ENCODE measurements around the gene NPAT.

Gene NPAT

DNA sequence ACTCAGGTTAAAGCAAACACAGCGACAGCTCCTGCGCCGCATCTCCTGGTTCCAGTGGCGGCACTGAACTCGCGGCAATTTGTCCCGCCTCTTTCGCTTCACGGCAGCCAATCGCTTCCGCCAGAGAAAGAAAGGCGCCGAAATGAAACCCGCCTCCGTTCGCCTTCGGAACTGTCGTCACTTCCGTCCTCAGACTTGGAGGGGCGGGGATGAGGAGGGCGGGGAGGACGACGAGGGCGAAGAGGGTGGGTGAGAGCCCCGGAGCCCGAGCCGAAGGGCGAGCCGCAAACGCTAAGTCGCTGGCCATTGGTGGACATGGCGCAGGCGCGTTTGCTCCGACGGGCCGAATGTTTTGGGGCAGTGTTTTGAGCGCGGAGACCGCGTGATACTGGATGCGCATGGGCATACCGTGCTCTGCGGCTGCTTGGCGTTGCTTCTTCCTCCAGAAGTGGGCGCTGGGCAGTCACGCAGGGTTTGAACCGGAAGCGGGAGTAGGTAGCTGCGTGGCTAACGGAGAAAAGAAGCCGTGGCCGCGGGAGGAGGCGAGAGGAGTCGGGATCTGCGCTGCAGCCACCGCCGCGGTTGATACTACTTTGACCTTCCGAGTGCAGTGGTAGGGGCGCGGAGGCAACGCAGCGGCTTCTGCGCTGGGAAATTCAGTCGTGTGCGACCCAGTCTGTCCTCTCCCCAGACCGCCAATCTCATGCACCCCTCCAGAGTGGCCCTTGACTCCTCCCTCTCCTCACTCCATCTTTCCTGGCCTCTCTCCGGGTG is at the start of gene NPAT, which contains the start of gene ATM:
TSS of gene NPAT (minus strand) at position 65 of the 774 bp plus-strand sequence. CDS start 102 bp downstream, outside the sequence.
TSS of gene ATM (plus strand) at position 494 of the 774 bp plus-strand sequence. CDS start 4,558 bp downstream, outside the sequence.
- peak; percentile 99 to 100 for DNase-seq

DNA sequence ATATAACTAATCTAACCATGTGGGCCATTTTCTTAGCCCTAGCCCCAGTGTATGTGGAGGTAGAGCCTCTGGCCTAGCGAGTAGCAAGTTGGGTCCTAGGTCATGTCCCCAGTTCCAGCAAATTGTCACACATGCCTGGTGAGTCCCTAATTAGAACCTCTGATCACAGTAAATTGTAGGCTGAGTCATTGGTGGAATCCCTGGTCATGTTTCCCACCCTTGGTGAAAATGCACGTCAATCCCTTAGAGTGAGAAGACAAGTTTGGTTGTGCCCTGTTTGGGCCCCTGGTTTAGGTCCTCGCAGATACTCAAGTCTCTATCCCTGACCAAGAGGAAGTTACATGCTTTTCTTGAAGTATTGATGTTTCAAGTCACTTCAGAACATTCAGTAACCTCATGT is 47.1 kb upstream of the NPAT start:
- no peak for DNase-seq

DNA sequence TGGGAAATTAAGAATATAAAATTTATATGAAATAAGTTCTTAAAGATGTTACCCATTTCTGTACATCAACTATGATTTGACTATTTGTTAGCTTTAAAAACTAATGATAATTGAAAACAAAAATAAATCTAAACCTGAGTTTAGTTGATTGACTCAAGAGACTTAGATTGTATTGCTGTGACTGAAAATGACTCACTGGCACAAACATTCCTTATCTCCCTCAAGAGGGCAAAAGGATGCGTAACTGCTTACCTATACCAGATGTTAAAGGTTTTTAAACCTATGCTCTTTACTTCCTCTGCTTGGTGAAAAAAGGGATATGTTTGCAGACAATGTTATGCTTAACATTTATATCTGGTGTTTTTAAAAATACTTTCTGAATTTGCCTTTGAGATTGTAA is 30.7 kb upstream of the NPAT start:
- no peak for DNase-seq

DNA sequence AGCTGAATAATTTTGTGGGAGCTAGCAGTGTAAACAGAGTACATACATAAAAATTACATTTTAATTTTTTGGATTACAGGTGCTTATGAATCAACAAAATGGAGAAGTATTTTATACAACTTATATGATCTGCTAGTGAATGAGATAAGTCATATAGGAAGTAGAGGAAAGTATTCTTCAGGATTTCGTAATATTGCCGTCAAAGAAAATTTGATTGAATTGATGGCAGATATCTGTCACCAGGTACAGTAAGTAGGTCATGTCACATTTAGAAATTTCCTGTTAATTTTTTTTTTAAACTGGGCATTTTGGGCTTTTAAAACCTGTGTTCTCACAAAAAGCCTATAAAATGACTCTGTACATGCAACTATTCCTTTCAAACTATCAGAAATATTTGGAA is 24.4 kb upstream of the NPAT start:
- DNase-seq: peak in 1 of 2 donors; percentile 16

DNA sequence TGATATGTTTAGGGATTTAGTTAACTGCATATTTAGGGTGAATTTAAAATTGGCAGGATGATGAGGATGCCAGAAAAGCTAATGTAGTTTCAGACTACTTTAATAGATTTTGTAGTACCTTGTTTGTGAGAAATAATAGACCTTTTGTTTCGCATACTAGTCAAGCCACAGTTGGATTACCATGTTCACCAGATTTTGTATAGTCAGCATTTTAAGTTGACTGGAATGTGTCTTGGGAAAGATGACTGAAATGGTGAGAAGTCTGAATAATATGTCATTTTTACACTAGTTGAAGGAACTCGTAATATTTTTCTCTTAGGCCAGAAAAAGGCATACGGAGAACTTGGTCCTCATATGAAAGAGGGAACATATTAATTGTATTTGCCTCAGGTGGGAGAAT is 23.9 kb upstream of the NPAT start:
- no peak for DNase-seq

DNA sequence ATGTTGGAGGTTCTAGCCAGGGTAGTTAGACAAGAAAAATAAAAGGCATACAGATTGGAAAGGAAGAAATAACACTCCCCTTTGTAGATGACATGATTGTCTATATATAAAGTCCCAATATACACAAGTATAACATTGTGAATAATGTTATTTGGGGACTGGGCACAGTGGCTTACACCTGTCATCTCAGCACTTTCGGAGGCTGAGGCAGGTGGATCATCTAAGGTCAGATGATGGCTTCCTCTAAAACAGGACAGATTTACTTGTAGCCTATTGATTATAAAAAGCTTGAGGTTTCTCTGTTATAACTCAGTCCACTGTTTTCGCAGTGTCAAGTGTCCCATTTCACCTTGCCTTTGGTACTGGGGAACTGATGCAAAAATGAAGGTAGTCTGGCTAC is 20.0 kb upstream of the NPAT start:
- no peak for DNase-seq

DNA sequence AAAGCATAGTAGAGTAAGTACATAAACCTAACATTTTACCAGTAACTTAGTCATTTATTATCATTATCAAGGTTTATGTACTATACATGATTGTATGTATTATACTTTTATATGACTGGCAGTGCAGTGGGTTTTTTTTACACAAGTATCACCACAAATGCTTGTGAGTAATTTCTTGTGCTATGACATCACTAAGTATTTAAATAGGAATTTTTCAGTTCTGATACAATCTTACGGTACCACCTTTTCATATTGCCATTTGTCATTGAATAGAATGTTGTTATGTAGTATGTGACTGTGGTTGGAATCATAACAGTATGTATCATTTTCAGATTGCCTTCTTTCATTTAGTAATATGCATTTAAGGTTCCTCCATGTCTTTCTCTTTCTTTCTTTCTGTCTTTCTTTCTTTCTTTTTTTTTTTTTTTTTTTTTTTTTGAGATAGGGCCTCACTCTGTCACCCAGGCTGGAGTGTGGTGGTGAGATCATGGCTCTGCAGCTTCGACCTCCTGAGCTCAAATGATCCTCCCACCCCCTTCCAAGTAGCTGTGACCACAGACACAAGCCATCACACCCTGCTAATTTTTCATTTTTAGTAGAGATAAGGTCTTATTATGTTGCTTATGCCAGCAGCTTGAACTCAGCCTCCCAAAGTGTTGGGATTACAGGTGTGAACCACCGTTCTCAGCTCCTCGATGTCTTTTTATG is 19.0 kb upstream of the NPAT start:
- peak; percentile 59 to 71 for DNase-seq

DNA sequence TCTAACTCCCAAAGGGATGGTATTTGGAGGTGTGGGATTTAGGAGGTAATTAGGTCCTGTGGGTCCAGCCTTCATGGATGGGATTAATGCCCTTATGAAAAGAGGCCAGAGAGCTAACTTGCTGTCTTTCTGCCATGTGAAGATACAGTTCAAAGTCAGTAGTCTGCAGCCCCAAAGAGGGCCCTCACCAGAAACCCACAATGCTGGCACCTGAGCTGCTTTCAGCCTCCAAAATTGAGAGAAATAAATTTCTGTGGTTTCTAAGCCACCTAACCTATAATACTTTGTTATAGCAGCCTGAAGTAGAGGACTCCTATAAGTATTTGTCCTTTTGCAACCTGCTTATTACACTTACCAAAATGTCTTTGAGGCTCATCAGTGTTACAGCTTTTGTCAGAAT is 16.6 kb upstream of the NPAT start:
- DNase-seq: peak; percentile 22 to 51

DNA sequence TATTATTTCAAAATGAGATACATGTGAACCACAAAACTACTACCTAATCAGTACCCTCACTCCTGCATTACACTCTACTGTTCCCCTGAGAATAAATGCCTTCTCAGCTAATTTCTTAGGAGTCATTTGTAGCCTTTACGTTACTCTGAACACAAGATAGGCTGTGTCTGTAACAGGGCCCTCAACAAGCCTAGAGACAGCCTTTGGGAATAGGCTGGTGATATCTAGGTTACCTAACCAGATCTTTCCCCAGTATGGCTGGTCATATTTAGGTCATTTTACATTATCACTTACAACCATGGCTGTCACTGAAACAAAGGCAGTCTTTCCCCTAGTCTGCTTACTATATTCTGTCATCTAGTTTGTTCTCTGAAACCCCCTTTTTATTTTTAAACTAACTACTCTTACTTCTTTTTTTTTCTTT is 14.6 kb upstream of the NPAT start:
- peak in 1 of 2 donors; percentile 69 for DNase-seq

DNA sequence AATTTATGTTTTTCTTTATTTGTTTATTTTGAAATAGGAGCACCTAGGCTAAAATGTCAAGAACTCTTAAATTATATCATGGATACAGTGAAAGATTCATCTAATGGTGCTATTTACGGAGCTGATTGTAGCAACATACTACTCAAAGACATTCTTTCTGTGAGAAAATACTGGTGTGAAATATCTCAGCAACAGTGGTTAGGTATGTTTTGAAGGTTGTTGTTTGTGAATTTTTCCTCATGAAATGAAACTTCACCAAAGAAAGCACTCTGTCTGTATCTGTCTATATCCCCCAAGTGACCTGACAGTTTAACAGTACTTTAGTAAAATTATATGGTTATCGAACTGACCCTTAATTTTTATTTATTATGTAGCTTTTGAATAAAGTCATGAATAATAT is 13.2 kb upstream of the NPAT start:
- DNase-seq: peak in 1 of 2 donors; percentile 27

DNA sequence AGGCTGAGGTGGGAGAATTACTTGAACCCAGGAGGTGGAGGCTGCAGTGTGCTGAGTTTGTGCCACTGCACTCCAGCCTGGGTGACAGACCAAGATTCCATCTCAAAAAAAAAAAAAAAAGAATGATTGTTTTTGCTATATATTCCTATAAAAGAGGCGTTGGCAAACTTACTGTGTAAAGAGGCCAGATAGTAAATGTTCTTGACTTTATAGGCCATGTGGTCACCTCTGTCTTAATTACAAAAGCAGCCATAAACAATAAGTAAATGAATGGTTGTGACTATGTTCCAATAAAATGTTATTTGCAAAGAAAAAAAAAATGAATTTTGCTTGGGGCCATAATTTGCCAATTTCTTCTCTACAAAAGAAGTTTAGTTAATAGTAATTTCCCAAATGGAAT is 12.8 kb upstream of the NPAT start:
- no peak for DNase-seq

DNA sequence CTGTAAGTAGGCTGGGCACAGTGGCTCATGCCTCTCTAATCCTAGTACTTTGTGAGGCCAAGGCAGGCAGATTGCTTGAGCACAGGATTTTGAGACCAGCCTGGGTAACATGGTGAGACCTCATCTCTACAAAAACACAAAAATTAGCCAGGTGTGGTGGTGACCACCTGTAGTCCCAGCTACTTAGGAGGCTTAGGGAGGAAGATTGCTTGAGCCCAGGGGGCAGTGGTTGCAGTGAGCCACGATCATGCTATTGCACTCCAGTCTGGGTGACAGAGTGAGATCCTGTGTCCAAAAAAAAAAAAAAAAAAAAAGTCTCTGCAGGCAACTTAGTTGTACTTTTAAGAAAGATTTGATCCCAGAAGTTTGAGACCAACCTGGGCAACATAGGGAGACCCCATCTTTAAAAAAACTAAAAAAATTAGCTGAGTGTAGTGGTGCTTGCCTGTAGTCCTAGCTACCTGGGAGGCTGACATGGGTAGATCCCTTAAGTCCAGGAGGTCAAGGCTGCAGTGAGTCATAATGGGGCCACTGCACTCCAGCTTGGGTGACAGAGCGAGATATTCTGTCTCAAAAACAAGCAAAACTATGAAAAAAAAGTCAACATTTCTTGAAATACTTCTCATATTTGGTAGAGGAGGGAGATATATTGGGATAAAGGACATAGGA is 11.0 kb upstream of the NPAT start:
- no peak for DNase-seq

DNA sequence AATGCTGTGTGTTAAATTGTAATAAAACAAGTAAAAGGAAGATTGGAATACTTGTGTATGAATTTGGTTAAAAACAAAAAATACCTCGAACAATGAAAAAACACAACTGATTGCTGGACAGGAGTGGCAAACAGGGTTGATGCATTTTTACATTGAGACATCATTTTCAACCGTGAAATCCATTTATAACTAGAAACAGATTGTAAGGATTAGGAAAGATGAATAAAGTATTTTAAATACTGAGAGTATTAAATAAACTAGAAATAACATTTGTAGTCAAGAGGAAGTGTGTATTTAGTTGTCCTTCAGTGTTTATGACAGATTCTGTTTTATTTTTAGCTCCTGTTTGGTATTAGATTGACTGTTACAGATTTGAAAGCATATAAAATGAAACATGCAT is 5.8 kb upstream of the NPAT start:
- DNase-seq: no peak

DNA sequence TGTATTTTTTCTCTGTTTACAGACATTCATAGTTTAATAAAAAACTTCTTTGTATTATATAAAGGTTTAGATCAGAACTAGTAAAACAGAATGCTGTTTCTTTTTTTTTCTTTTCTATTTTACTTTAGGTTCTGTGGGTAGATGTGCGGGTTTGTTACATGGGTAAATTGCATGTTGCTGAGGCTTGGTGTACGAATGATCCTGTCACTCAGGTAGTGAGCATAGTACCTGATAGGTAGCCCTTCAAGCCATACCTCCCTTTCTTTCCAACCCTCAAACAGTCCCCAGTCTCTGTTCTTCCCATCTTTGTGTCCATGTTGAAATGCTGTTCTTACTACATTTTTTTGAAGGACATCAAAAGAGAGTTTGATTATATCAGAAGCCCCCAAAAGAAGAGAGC is 3.6 kb upstream of the NPAT start:
- peak in 1 of 2 donors; percentile 38 for DNase-seq

DNA sequence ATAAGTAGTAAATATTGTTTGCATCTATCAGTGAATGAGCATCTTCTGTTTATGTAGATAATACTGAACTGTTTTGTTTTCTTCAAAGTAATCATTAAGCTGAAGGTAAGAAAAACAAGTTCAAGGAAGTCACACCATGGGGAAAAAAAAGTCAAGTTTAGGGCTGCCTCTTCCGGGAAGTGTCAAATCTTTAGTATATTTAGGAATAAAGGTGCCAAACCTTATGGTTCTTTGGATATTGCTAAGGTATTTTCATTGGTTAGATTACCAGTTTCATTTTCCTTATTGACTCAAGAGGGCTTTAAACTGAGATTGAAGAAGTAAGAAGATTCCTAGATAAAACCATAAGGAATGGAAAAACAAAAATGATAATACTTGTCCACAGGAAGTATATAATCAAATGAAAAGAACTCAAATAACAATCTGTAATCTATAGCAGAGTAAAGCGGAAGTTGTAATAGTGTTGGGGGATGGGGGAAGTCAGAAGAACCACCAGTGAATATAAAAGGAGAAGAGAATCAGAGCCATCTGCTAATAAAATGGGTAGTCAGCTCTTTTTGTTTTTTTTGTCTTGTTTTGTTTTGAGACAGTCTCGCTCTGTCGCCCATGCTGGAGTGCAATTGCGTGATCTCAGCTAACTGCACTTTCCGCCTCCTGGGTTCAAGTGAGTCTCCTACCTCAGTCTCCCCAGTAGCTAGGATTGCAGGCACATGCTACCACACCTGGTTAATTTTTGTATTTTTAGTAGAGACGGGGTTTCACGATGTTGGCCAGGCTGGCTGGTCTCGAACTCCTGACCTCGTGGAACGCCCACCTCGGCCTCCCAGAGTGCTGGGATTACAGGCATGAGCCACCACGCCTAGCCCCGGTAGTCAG is 2.7 kb upstream of the NPAT start:
- DNase-seq: peak; percentile 65 to 87

DNA sequence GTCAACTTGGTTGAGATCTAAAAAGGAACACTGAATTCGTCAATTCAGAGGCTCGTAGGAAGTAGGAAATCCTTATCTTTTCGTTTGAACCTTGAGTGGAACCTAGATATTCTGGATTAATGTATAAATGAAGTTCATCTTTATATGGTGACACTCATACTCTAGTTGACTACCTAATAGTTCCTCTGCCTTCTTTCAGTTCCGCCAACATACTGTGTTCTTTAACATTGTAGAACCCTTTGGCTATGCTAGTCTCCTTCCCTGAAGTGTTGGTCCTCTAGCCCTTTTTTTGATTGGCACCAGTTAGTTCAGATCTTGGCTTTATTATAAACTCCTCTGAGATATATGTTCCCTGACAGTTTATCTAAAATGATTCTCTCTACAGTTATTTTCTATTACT is 1.9 kb upstream of the NPAT start:
- DNase-seq: peak in 1 of 2 donors; percentile 28

DNA sequence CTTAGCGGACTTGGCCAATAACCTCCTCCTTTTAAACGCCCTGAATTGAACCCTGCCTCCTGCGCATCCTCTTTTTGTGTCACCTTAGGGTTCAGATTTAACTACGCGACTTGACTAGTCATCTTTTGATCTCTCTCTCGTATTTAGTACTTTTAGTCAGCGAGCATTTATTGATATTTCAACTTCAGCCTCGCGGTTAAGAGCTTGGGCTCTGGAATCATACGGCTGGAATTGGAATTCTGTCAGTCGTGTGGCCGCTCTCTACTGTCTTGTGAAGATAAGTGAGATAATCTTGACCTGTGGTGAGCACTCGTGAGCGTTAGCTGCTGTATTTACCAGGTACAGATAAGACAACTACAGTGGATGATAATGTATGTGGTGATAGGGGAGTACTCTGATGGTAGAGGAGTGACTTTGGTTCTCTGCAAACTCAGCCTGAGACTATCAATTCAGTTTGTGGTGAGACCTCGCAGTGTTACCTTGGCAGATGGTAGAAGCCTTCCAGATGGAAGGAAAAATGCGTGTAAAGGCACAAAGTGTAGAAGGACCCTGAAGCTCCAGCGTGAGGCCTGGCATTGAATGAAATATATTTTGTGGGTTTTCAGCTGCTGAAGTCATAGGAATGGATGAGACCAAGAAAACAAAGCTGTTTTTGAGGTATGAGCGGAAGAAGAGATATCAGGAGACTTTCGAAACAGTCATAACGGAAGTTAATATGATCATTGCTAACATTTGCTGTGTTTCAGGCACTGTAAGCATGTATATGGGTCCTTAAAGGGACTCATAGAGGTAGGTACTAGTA is 1.1 kb upstream of the NPAT start:
- DNase-seq: peak in 1 of 2 donors; percentile 67

DNA sequence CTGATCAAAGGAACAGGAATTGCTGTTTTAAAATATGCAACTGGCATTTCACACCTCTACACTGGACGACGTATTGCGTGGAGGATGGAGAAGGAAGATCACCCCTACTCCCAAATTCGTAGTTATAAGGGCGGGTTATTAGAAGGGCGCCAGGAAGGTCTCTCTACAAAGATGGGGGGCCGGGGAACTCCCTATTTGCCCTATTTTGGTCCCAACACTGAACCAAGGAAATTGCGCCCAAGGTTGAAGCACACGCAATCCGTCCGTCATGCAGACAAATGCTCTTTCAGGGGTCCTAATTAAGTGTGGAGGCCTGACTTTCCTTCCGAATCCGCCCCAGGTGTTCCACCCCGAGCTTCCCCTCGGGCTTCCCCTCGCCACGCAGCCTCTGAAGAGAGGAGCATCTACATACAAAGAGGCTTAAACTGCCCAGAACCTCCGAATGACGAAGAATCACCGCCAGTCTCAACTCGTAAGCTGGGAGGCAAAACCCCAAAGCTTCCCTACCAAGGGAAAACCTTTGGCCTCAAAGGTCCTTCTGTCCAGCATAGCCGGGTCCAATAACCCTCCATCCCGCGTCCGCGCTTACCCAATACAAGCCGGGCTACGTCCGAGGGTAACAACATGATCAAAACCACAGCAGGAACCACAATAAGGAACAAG is 396 bp downstream of the NPAT start:
- peak in 1 of 2 donors; percentile 66 for DNase-seq

DNA sequence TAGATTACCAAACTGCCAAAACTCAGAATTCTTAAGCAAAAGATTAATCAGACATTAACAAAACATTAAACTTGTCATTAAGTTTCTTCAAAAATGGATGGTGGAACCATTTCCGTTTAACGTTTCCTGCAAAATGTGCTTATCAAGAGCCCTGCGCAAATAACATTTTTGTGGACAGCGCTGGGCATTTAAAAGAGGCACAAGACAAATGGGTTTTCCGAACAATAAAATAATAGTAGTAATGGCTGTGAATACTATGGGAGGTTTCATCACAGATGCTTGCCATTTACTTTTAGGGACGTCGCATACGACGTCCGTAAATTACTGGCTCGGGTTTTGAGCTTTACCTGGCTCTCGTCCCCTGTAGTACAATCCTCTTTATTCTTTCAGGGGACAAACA is 1.1 kb downstream of the NPAT start:
- DNase-seq: peak in 1 of 2 donors; percentile 26

DNA sequence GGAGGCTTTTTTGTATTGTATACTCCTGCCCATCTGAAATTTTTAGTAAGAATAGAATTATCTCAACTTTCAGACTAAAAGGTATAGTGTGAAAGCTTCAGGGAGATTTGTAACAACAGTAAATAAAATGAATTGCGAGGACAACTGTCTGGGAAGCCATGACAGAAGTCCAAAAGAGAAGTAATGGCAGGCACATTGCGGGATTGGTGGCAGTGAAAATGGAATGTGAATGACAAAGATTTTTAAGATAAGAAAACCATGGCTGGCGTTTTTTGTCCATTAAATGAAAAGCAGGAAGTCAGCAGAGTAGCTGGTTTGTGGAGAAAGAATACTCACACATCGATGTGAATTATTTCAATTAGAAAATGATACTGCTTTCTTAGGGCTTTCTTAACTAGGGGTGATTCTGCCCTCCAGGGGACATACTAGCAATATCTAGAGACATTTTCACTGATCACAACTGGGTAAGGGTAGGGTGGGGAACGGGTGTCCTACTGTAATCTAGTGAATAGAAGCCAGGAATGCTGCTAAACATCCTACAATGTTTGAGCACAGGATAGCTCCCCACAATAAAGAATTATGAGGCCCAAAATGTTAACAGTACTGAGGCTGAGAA is 1.6 kb downstream of the NPAT start:
- DNase-seq: peak in 1 of 2 donors; percentile 34

All from CD4-positive, alpha-beta T cell treated with Interleukin-4 for 1 hour (primary cell).